WTC11 (cell line): ENCODE results near the gene SYNE3. TPM values are rescaled to one million over a fixed set of nuclear protein-coding genes. Genes with fewer than 3 reads are reported as not detected.

Experiments used
- ATAC-seq: fragments of 200-7000 bp; cut with Tn5 transposase; 2 replicates; pipeline ENCODE4 v1.10.0; 2021; ENCODE audit warnings: mild to moderate bottlenecking, moderate library complexity
- CTCF ChIA-PET: fragments of 300-600 bp; sonication (Branson Sonifier 250); formaldehyde crosslinking; loops from one replicate; lab custom pipeline; 2021; ENCODE audit warnings: antibody characterized with exemption; lab: Charles Lee
- POLR2A ChIA-PET: fragments of 350-600 bp; sonication (Branson Sonifier 250); formaldehyde crosslinking; loops from one replicate; lab custom pipeline; 2021; ENCODE audit warnings: antibody characterized with exemption; lab: Charles Lee
- DNase-seq: peaks from one replicate; pipeline ENCODE4 v3.0.0; 2021; ENCODE audit warnings: low spot score
- H3K27ac Mint-ChIP-seq: 2 replicates; pipeline ENCODE4 v1.8.0; 2021; ENCODE audit warnings: mixed read lengths
- H3K27me3 Mint-ChIP-seq: 2 replicates; pipeline ENCODE4 v1.8.0; 2021; ENCODE audit warnings: low read depth, mild to moderate bottlenecking, moderate library complexity, mixed read lengths
- H3K36me3 Mint-ChIP-seq: 2 replicates; pipeline ENCODE4 v1.8.0; 2021; ENCODE audit warnings: mixed read lengths
- H3K4me1 Mint-ChIP-seq: 2 replicates; pipeline ENCODE4 v1.8.0; 2022; ENCODE audit warnings: mixed read lengths
- H3K4me3 Mint-ChIP-seq: 2 replicates; pipeline ENCODE4 v1.8.0; 2021; ENCODE audit warnings: mild to moderate bottlenecking, moderate library complexity, mixed read lengths
- H3K9me3 Mint-ChIP-seq: 2 replicates; pipeline ENCODE4 v1.8.0; 2021; ENCODE audit warnings: mixed read lengths
- AFF4 ChIP-seq: sonication (generic); formaldehyde crosslinking; IDR thresholded peaks from 2 replicates; pipeline ENCODE4 v1.8.1; 2023; ENCODE audit warnings: mild to moderate bottlenecking, missing genetic modification reagents, borderline replicate concordance
- ATF1 ChIP-seq: sonication (generic); formaldehyde crosslinking; IDR thresholded peaks from 2 replicates; pipeline ENCODE4 v1.8.1; 2023; ENCODE audit warnings: mild to moderate bottlenecking, moderate library complexity, missing genetic modification reagents
- CDX4 ChIP-seq: fragments of 250-450 bp; sonication (Bioruptor Pico); IDR thresholded peaks from 2 replicates; pipeline ENCODE4 v1.9.0; 2021; ENCODE audit warnings: moderate library complexity, mild to moderate bottlenecking, inconsistent platforms, borderline replicate concordance
- CREB1 ChIP-seq: sonication (generic); formaldehyde crosslinking; IDR thresholded peaks from 2 replicates; pipeline ENCODE4 v1.8.0; 2023; ENCODE audit warnings: mild to moderate bottlenecking, missing genetic modification reagents
- E2F4 ChIP-seq: sonication (generic); formaldehyde crosslinking; IDR thresholded peaks from 2 replicates; pipeline ENCODE4 v1.8.1; 2022; ENCODE audit warnings: low read depth, mild to moderate bottlenecking, moderate library complexity, missing genetic modification reagents, borderline replicate concordance
- ELF4 ChIP-seq: sonication (generic); formaldehyde crosslinking; IDR thresholded peaks from 2 replicates; pipeline ENCODE4 v1.8.1; 2022; ENCODE audit warnings: low read depth, mild to moderate bottlenecking, moderate library complexity, missing genetic modification reagents
- EMX1 ChIP-seq: fragments of 250-450 bp; sonication (Bioruptor Pico); IDR thresholded peaks from 2 replicates; pipeline ENCODE4 v1.8.0; 2021; ENCODE audit warnings: mild to moderate bottlenecking
- FOXP1 ChIP-seq: sonication (generic); formaldehyde crosslinking; IDR thresholded peaks from 2 replicates; pipeline ENCODE4 v1.8.0; 2022; ENCODE audit warnings: missing genetic modification reagents, mild to moderate bottlenecking, moderate library complexity, borderline replicate concordance
- GABPB1 ChIP-seq: sonication (generic); formaldehyde crosslinking; IDR thresholded peaks from 2 replicates; pipeline ENCODE4 v1.8.1; 2023; ENCODE audit warnings: mild to moderate bottlenecking, missing genetic modification reagents
- HMGXB4 ChIP-seq: sonication (generic); formaldehyde crosslinking; IDR thresholded peaks from 2 replicates; pipeline ENCODE4 v1.8.1; 2023; ENCODE audit warnings: mild to moderate bottlenecking, moderate library complexity, missing genetic modification reagents
- IRF2 ChIP-seq: sonication (generic); formaldehyde crosslinking; IDR thresholded peaks from 2 replicates; pipeline ENCODE4 v1.8.0; 2022; ENCODE audit warnings: low read depth, missing genetic modification reagents, borderline replicate concordance
- MAX ChIP-seq: sonication (generic); formaldehyde crosslinking; IDR thresholded peaks from 2 replicates; pipeline ENCODE4 v1.8.0; 2022; ENCODE audit warnings: mild to moderate bottlenecking, missing genetic modification reagents
- MLX ChIP-seq: sonication (generic); formaldehyde crosslinking; IDR thresholded peaks from 2 replicates; pipeline ENCODE4 v1.8.1; 2023; ENCODE audit warnings: mild to moderate bottlenecking, missing genetic modification reagents, moderate library complexity
- MXD4 ChIP-seq: fragments of 250-450 bp; sonication (Bioruptor Pico); IDR thresholded peaks from 2 replicates; pipeline ENCODE4 v1.8.0; 2021; ENCODE audit warnings: mild to moderate bottlenecking, moderate library complexity, borderline replicate concordance
- NR2C2 ChIP-seq: sonication (generic); formaldehyde crosslinking; IDR thresholded peaks from 2 replicates; pipeline ENCODE4 v1.8.0; 2022; ENCODE audit warnings: mild to moderate bottlenecking, missing genetic modification reagents
- SMAD3 ChIP-seq: sonication (generic); formaldehyde crosslinking; IDR thresholded peaks from 2 replicates; pipeline ENCODE4 v1.8.0; 2022; ENCODE audit warnings: missing genetic modification reagents, mild to moderate bottlenecking, borderline replicate concordance
- SOX15 ChIP-seq: fragments of 250-450 bp; sonication (Bioruptor Pico); IDR thresholded peaks from 2 replicates; pipeline ENCODE4 v1.9.0; 2021; ENCODE audit warnings: mild to moderate bottlenecking
- TEAD4 ChIP-seq: sonication (generic); formaldehyde crosslinking; IDR thresholded peaks from 2 replicates; pipeline ENCODE4 v1.8.0; 2022; ENCODE audit warnings: mild to moderate bottlenecking, missing genetic modification reagents
- TP53 ChIP-seq: sonication (generic); formaldehyde crosslinking; IDR thresholded peaks from 2 replicates; pipeline ENCODE4 v1.8.1; 2023; ENCODE audit warnings: mild to moderate bottlenecking, missing genetic modification reagents
- ZNF263 ChIP-seq: sonication (generic); formaldehyde crosslinking; IDR thresholded peaks from 2 replicates; pipeline ENCODE4 v1.8.1; 2022; ENCODE audit warnings: low read depth, mild to moderate bottlenecking, moderate library complexity, missing genetic modification reagents
- ZNF416 ChIP-seq: fragments of 250-450 bp; sonication (Bioruptor Pico); IDR thresholded peaks from 2 replicates; pipeline ENCODE4 v1.9.0; 2021; ENCODE audit warnings: mild to moderate bottlenecking, inconsistent platforms
- ZNF423 ChIP-seq: fragments of 250-450 bp; sonication (Bioruptor Pico); IDR thresholded peaks from 2 replicates; pipeline ENCODE4 v2.1.2; 2022; ENCODE audit warnings: mild to moderate bottlenecking, moderate library complexity
- total RNA-seq: library from RNA; stranded (reverse); gene quantifications from 3 replicates; pipeline ENCODE4 v1.2.3, GENCODE V29; 2021

SYNE3 gene
- total RNA-seq, 1 experiment from 2014 or later: 0.24 TPM

GRCh38 chr14:95555053-95555452, 38.6 kb upstream of the SYNE3 start:
- Mint-ChIP-seq H3K9me3 (peaks cover 10% of the 10 kb centered on the region), H3K27me3 (peaks cover 31% of the 10 kb centered on the region), H3K4me1 (peaks cover 24% of the 10 kb centered on the region), H3K36me3 (peaks cover 4% of the 10 kb centered on the region), H3K27ac (no peak overlapping the region), H3K4me3 (no peak overlapping the region)
- ATAC-seq (no peak), DNase-seq (no peak)
- CTCF ChIA-PET: interaction anchor here (1.0 to 1.3 kb wide), 3 partner anchors 113 to 546 kb away, joined by 3 to 4 read pairs (median 4); no protein-coding TSS in a partner anchor
- TF ChIP-seq EMX1 (no peak), ELF4 (CRISPR knock-in tag) (no peak), NR2C2 (CRISPR knock-in tag) (no peak), AFF4 (CRISPR knock-in tag) (no peak), CDX4 (CRISPR knock-in tag) (no peak), ZNF263 (no peak)
- POLR2A ChIA-PET: no interaction called here

- ATAC-seq: no peak
- H3K36me3 Mint-ChIP-seq: peaks cover 13% of the 10 kb centered on the region
- peaks cover 18% of the 10 kb centered on the region for H3K27me3 Mint-ChIP-seq
- peaks cover 26% of the 10 kb centered on the region for H3K4me1 Mint-ChIP-seq
- no peak for TF ChIP-seq MAX (CRISPR knock-in tag)
- no peak for TF ChIP-seq ZNF263
- no peak for TF ChIP-seq GABPB1 (CRISPR knock-in tag)
- TF ChIP-seq ZNF423 (CRISPR knock-in tag): no peak
- no peak for TF ChIP-seq IRF2 (CRISPR knock-in tag)
- TF ChIP-seq SOX15 (CRISPR knock-in tag): no peak
- TF ChIP-seq, all 79 proteins: peak for 0
- H3K9me3 Mint-ChIP-seq: peaks cover 13% of the 10 kb centered on the region
- H3K27ac Mint-ChIP-seq: no peak overlapping the region
- CTCF ChIA-PET: no interaction called here
- DNase-seq: no peak
- POLR2A ChIA-PET: no interaction called here
- H3K4me3 Mint-ChIP-seq: no peak overlapping the region
These were observed 36.7 kb upstream of the SYNE3 start for GRCh38 chr14:95553141-95553540.

- ChIA-PET POLR2A (no interaction called here), CTCF (interaction anchor here (1.2 to 1.7 kb wide), 2 partner anchors 10 to 24 kb away, joined by 3 to 4 read pairs; no protein-coding TSS in a partner anchor)
- Mint-ChIP-seq H3K27ac (no peak overlapping the region), H3K36me3 (peaks cover 13% of the 10 kb centered on the region), H3K4me1 (peaks cover 16% of the 10 kb centered on the region), H3K9me3 (peaks cover 11% of the 10 kb centered on the region), H3K4me3 (no peak overlapping the region), H3K27me3 (peaks cover 10% of the 10 kb centered on the region; the same call in 1 of the 2 replicates)
- no peak for ATAC-seq
- no peak for DNase-seq
- TF ChIP-seq MXD4 (CRISPR knock-in tag): no peak
- no peak for TF ChIP-seq IRF2 (CRISPR knock-in tag)
- no peak for TF ChIP-seq E2F4
- no peak for TF ChIP-seq TP53 (CRISPR knock-in tag)
- no peak for TF ChIP-seq ZNF416 (CRISPR knock-in tag)
- no peak for TF ChIP-seq FOXP1 (CRISPR knock-in tag)
- TF ChIP-seq ATF1 (CRISPR knock-in tag): no peak
- no peak for TF ChIP-seq SMAD3 (CRISPR knock-in tag)
- TF ChIP-seq MLX (CRISPR knock-in tag): no peak
- no peak for TF ChIP-seq HMGXB4 (CRISPR knock-in tag)
- no peak for TF ChIP-seq CREB1 (CRISPR knock-in tag)
- no peak for TF ChIP-seq TEAD4 (CRISPR knock-in tag)
These were observed 35.0 kb upstream of the SYNE3 start for GRCh38 chr14:95551435-95551834.
